GM10266 (cell line): ENCODE data around the gene COPZ2.

Experiments used
- DNase-seq: peaks from one replicate; pipeline ENCODE4 v3.0.0; 2012; ENCODE audit errors: extremely low spot score
- TF ChIP-seq, protein P1 (sequence below): IDR thresholded peaks from 2 replicates; pipeline ENCODE4 v1.5.1; 2012; ENCODE audit warnings: mild to moderate bottlenecking, low read depth; ENCODE audit not compliant: control insufficient read depth, insufficient read depth; ENCODE audit errors: missing control alignments

COPZ2 gene

DNA sequence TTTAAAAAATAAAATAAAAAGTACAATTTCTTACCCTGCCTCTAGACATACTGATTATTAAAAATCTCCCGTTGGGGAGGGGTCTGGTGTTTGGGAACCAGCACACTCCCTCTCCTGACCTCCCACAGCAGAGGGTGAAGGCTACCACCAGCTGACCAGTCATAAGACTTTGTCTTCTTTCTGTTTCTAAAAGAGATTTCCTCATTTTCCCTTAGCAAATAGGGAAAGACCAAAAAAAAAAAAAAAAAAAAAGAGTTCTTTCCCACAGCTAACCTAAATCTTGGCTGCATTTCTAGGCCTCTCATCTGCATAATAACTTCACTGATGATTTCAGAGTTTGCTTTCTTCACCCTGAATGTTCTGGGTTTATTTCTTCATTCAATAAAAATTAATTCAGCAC lies 36.4 kb downstream of the COPZ2 start:
- no peak for DNase-seq
- TF ChIP-seq, protein P1, sequence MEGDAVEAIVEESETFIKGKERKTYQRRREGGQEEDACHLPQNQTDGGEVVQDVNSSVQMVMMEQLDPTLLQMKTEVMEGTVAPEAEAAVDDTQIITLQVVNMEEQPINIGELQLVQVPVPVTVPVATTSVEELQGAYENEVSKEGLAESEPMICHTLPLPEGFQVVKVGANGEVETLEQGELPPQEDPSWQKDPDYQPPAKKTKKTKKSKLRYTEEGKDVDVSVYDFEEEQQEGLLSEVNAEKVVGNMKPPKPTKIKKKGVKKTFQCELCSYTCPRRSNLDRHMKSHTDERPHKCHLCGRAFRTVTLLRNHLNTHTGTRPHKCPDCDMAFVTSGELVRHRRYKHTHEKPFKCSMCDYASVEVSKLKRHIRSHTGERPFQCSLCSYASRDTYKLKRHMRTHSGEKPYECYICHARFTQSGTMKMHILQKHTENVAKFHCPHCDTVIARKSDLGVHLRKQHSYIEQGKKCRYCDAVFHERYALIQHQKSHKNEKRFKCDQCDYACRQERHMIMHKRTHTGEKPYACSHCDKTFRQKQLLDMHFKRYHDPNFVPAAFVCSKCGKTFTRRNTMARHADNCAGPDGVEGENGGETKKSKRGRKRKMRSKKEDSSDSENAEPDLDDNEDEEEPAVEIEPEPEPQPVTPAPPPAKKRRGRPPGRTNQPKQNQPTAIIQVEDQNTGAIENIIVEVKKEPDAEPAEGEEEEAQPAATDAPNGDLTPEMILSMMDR = no peak

DNA sequence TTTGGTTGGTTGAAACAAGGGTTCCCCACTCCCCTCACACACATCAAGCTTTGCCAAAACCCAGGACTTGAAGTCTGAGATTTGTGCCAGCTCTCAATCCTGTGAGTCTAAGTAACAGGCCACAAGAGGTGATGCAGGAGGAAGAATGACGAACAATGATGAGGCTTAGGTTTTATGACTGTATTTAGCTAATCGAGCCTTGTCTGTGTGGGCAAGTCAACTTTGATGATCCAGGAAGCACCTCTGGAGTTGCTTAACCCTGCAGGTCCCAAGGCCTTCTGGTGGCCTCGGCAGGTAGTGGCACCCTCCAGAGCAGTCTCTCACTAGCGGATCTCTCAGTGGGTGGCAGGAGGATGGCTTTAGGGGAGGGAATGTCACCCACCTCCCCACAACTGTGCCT lies 38.0 kb downstream of the COPZ2 start:
- TF ChIP-seq, protein P1 = no peak
- no peak for DNase-seq

DNA sequence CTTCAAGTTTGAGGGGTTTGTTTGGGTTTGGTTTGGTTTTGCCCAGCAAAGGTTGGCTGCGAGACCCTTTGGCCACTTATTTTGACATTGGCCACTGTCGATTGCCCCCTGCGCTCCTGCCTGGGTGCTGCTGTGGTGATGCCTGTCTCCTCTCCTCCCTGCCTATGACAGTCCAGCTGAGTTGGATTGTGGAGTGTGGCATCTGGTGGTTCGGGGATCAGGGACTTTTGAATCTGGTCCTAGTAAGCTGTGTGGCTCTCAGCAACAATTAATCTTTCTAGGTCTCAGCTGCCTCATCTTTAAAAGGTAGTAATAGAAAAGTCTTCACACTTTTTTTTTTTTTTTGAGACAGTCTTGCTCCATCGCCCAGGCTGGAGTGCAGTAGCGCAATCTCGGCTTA lies 39.6 kb downstream of the COPZ2 start:
- TF ChIP-seq, protein P1 = no peak
- no peak for DNase-seq

DNA sequence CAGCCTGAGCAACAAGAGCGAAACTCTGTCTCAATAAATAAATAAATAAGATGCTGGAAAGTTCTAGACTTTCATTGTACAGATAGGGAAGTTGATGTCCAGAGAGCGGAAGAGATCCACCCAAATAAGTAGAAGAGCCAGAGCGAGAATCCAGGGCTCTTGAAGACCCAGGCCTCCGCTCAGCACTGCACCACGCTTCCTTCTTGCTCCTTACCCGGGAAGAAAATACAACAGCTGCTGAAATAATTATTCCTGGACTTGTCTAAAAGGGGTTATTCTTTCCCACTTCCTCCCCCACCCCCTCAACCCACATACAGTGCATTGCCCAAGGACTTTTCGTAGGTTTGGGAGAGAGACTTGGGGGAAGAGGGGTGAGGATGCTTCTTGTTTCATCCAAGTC lies 40.0 kb downstream of the COPZ2 start:
- DNase-seq = no peak
- TF ChIP-seq, protein P1 = no peak

DNA sequence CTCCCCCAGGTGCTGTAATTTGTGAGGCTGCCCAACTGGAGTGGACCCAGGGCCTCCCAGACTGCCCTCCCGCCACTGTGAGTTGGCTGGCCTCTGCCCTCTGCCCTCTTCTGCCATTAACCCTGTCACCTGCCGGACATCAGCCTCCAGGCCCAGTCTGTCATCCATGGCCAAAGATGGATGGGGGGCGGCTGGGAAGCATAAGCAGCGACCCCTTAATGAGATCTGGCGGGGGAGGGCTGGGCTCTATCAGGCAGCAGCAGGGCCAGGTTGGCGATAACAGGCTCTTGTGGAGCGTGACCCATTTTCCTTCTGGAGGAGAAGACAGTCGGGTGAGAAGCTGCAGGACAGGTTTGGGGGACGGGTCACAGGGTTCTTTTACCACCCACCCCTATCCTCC lies 41.4 kb downstream of the COPZ2 start:
- no peak for DNase-seq
- TF ChIP-seq, protein P1 = no peak

DNA sequence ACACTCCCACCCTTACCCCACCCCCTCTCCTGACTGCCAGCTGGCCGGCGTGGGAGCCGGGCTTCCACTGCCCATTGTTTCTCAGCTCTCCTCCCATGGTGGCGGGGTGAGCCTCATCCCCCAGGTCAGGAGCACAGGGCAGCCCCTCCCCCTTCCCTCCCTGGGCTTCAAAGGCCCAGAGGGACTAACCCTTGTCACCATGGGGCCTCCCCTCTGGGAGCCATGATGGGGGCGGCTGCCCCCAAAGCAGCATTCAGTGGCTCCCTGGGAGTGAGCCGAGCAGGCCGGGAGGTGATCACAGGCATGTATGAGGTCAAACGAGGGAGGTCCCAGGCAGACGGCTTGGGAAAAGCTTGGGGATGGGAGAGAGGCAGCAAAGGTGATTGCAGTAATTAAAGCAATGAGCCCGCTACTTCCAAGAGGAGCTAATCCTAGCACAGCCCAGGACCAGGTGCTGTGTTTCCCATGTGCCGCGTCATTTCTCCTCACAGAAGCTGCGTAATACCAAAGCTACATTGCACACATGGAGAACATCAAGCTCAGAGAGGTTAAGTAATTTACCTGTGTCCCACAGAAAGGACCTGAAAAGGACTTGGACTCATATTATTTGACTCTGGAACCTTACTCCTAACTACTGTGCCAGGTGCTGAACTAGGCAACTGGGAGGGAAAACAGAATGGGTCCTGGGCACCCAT lies 42.2 kb downstream of the COPZ2 start:
- no peak for DNase-seq
- TF ChIP-seq, protein P1 = no peak

DNA sequence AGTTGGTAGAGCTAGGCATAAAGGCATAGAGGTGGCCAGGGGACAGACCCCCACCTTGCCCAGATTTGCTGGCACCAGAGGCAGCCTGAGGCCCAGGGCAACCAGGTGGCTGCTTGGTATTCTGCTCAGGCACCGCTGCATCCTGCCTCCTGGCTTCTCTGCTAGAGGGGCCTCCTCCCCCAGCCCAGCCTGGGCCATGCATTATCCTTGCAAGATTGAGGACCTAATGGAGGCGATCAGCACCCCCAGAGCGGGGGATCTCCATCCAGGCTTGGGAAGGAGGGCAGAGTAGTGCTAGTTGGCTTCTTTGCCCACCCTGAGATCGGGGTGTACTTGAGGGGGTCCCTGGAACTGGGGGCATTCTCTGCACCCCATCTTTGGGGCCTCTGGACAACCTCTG lies 42.9 kb downstream of the COPZ2 start:
- no peak for DNase-seq
- TF ChIP-seq, protein P1 = no peak
